Activated T-cell treated with anti-CD3 and anti-CD28 coated beads, Interleukin-2, amount 50 U/mL, for 72 hours (primary cell): Measurements from ENCODE around the gene WFDC2. TPM values are rescaled to one million over a fixed set of nuclear protein-coding genes. Genes with fewer than 3 reads are reported as not detected.

Experiments used
- ATAC-seq, 2 donors: fragments of 150-1000 bp; cut with Tn5 transposase; replicated peaks in 1 of 2; 2 replicates each; pipeline ENCODE4 v1.10.0; 2021; ENCODE audit warnings: moderate library complexity in 2 of 2, mild to moderate bottlenecking in 1 of 2
- DNase-seq, 2 donors: peaks; one replicate each; pipeline ENCODE4 v3.0.0; 2021 to 2022; ENCODE audit warnings: mixed read lengths in 1 of 2
- H3K27ac Mint-ChIP-seq: one replicate; pipeline ENCODE4 v1.8.0; 2022; ENCODE audit warnings: mild to moderate bottlenecking, moderate library complexity, mixed read lengths
- H3K27me3 Mint-ChIP-seq: one replicate; pipeline ENCODE4 v1.8.0; 2022; ENCODE audit warnings: low read depth, mixed read lengths
- H3K36me3 Mint-ChIP-seq, 2 donors: one replicate each; pipeline ENCODE4 v1.8.0; 2022; ENCODE audit warnings: mixed read lengths in 2 of 2, mild to moderate bottlenecking in 1 of 2; ENCODE audit not compliant: insufficient read depth in 2 of 2
- H3K4me1 Mint-ChIP-seq: one replicate; pipeline ENCODE4 v1.8.0; 2022; ENCODE audit warnings: low read depth, mixed read lengths
- H3K4me3 Mint-ChIP-seq, 2 donors: one replicate each; pipeline ENCODE4 v1.8.0; 2022; ENCODE audit warnings: mild to moderate bottlenecking in 2 of 2, mixed read lengths in 2 of 2, moderate library complexity in 2 of 2
- H3K9me3 Mint-ChIP-seq, 2 donors: one replicate each; pipeline ENCODE4 v1.8.0; 2022; ENCODE audit warnings: mixed read lengths in 2 of 2
- total RNA-seq, 2 donors: library from RNA; stranded (reverse); gene quantifications; one replicate each; pipeline ENCODE4 v1.2.3, GENCODE V29; 2022

WFDC2 gene
- total RNA-seq, 2 donors from 2014 or later, result 1.2 to 1.8 TPM

- H3K4me1 Mint-ChIP-seq, result no peaks in the 10 kb centered on the region
- no peak within 1 kb of the TSS for H3K4me3 Mint-ChIP-seq
- no peaks in the 10 kb centered on the region for H3K36me3 Mint-ChIP-seq
- H3K9me3 Mint-ChIP-seq, result no peaks in the 10 kb centered on the region
- no peak for ATAC-seq
- no peak for DNase-seq
- H3K27ac Mint-ChIP-seq, result no peak within 1 kb of the TSS
- peaks cover 47% of the 10 kb centered on the region for H3K27me3 Mint-ChIP-seq
Measured at GRCh38 chr20:45515147-45515913, 45.8 kb downstream of the WFDC2 start, which contains the start of gene SPINT3. SPINT3 (minus strand) TSS chr20:45515622; CDS start chr20:45515608, 14 bp downstream.

- Mint-ChIP-seq H3K36me3 (no peaks in the 10 kb centered on the region), H3K9me3 (no peaks in the 10 kb centered on the region), H3K4me1 (no peaks in the 10 kb centered on the region), H3K27me3 (peaks cover 42% of the 10 kb centered on the region), H3K4me3 (no peak overlapping the region), H3K27ac (no peak overlapping the region)
- ATAC-seq, result no peak
- no peak for DNase-seq
Measured at GRCh38 chr20:45518282-45518681, 48.7 kb downstream of the WFDC2 start.

GRCh38 chr20:45523821-45524220 is 54.3 kb downstream of the WFDC2 start:
- no peak overlapping the region for H3K27ac Mint-ChIP-seq
- DNase-seq, result no peak
- no peaks in the 10 kb centered on the region for H3K36me3 Mint-ChIP-seq
- H3K27me3 Mint-ChIP-seq, result peaks cover 42% of the 10 kb centered on the region
- ATAC-seq, result no peak
- H3K4me1 Mint-ChIP-seq, result no peaks in the 10 kb centered on the region
- H3K9me3 Mint-ChIP-seq, result no peaks in the 10 kb centered on the region
- no peak overlapping the region for H3K4me3 Mint-ChIP-seq

DNA sequence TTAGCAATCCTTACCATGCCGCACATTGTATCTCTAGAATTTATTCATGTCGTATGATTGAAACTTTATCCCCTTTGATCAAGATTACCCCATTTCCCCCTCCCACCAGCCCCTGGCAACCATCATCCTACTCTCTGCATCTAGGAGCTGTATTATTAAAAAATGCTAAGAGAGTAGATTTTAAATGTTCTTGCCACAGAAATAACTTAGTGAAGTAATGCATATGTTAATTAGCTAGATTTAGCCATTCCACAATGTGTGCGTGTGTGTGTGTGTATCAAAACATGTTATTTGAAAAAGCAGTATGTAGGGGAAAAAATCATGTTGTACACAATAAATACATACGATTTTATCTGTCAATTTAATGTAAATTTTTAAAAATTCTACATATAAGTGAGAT is 57.7 kb downstream of the WFDC2 start:
- H3K27me3 Mint-ChIP-seq, result peaks cover 46% of the 10 kb centered on the region

More for the DNA sequence above, 57.7 kb downstream of the WFDC2 start:
- DNase-seq (no peak), ATAC-seq (no peak)
- no peaks in the 10 kb centered on the region for H3K4me1 Mint-ChIP-seq
- H3K4me3 Mint-ChIP-seq, result no peak overlapping the region
- no peaks in the 10 kb centered on the region for H3K36me3 Mint-ChIP-seq
- no peaks in the 10 kb centered on the region for H3K9me3 Mint-ChIP-seq
- H3K27ac Mint-ChIP-seq, result no peak overlapping the region

Other genes starting within 250 kb of the WFDC2 start
- not detected for gene SEMG2, start 248.4 kb upstream of the WFDC2 start, total RNA-seq
- gene SLPI, start 215.2 kb upstream of the WFDC2 start, total RNA-seq, result not detected
- not detected for gene RBPJL, start 162.9 kb upstream of the WFDC2 start, total RNA-seq
- gene MATN4, start 161.5 kb upstream of the WFDC2 start, total RNA-seq, result 1 to 10 TPM; 3.5 to 5.1 TPM
- gene SDC4, start 121.3 kb upstream of the WFDC2 start, total RNA-seq, result 10 to 100 TPM; 37.7 to 51.1 TPM
- 10 to 100 TPM; 35.4 to 38.8 TPM for gene SYS1, start 106.6 kb upstream of the WFDC2 start, total RNA-seq
- gene TP53TG5, start 91.4 kb upstream of the WFDC2 start, total RNA-seq, result under 1 TPM; 0.67 to 0.83 TPM
- gene DBNDD2, start 61.5 kb upstream of the WFDC2 start, total RNA-seq, result 10 to 100 TPM; 28.7 to 43.4 TPM
- gene PIGT, start 53.6 kb upstream of the WFDC2 start, total RNA-seq, result 10 to 100 TPM; 60.4 to 63.7 TPM
- gene SPINT3, start 45.9 kb downstream of the WFDC2 start, total RNA-seq, result not detected
- not detected for gene WFDC6, start 69.7 kb downstream of the WFDC2 start, total RNA-seq
- gene EPPIN, start 77.6 kb downstream of the WFDC2 start, total RNA-seq, result not detected
- gene WFDC8, start 109.5 kb downstream of the WFDC2 start, total RNA-seq, result not detected
- not detected for gene WFDC10A, start 160.0 kb downstream of the WFDC2 start, total RNA-seq
- not detected for gene WFDC9, start 161.5 kb downstream of the WFDC2 start, total RNA-seq
- not detected for gene WFDC11, start 200.5 kb downstream of the WFDC2 start, total RNA-seq
- not detected for gene WFDC13, start 232.3 kb downstream of the WFDC2 start, total RNA-seq
- not detected for gene WFDC10B, start 235.3 kb downstream of the WFDC2 start, total RNA-seq